ENCODE results near the gene CAMK2A. TPM values are rescaled to one million over a fixed set of nuclear protein-coding genes. Genes with fewer than 3 reads are reported as not detected.

Gene CAMK2A
- total RNA-seq, 1 donor from 2014 or later, result not detected

GRCh38 chr5:150214289-150214688 lies 75.3 kb downstream of the CAMK2A start:
- no peak for DNase-seq (ENCODE audit: low read depth, low spot score)

GRCh38 chr5:150213530-150213929 lies 76.0 kb downstream of the CAMK2A start:
- no peak for DNase-seq (ENCODE audit: low read depth, low spot score)

- DNase-seq (ENCODE audit: low read depth, low spot score), result no peak
These were observed 78.2 kb downstream of the CAMK2A start for GRCh38 chr5:150211156-150212030.

GRCh38 chr5:150210644-150211043 lies 78.9 kb downstream of the CAMK2A start:
- DNase-seq (ENCODE audit: low read depth, low spot score), result no peak

GRCh38 chr5:150209099-150209635 lies 80.4 kb downstream of the CAMK2A start:
- no peak for DNase-seq (ENCODE audit: low read depth, low spot score)

- no peak for DNase-seq (ENCODE audit: low read depth, low spot score)
These were observed 81.1 kb downstream of the CAMK2A start for GRCh38 chr5:150208187-150209098.

GRCh38 chr5:150206779-150207115 lies 82.8 kb downstream of the CAMK2A start:
- no peak for DNase-seq (ENCODE audit: low read depth, low spot score)

- DNase-seq (ENCODE audit: low read depth, low spot score), result no peak
These were observed 83.3 kb downstream of the CAMK2A start for GRCh38 chr5:150206098-150206778.

- DNase-seq (ENCODE audit: low read depth, low spot score), result no peak
These were observed 85.0 kb downstream of the CAMK2A start for GRCh38 chr5:150204590-150204960.

- DNase-seq (ENCODE audit: low read depth, low spot score), result no peak
These were observed 85.6 kb downstream of the CAMK2A start for GRCh38 chr5:150203832-150204589.

GRCh38 chr5:150202501-150202900 lies 87.1 kb downstream of the CAMK2A start:
- no peak for DNase-seq (ENCODE audit: low read depth, low spot score)

- DNase-seq (ENCODE audit: low read depth, low spot score), result no peak
These were observed 92.1 kb downstream of the CAMK2A start for GRCh38 chr5:150197476-150197875.

- no peak for DNase-seq (ENCODE audit: low read depth, low spot score)
These were observed 92.6 kb downstream of the CAMK2A start for GRCh38 chr5:150196986-150197385.

GRCh38 chr5:150196514-150196913 lies 93.1 kb downstream of the CAMK2A start:
- DNase-seq (ENCODE audit: low read depth, low spot score), result no peak

GRCh38 chr5:150195736-150196485 lies 93.7 kb downstream of the CAMK2A start:
- no peak for DNase-seq (ENCODE audit: low read depth, low spot score)

GRCh38 chr5:150192462-150192861 lies 97.1 kb downstream of the CAMK2A start:
- DNase-seq (ENCODE audit: low read depth, low spot score), result no peak

GRCh38 chr5:150190987-150191386 lies 98.6 kb downstream of the CAMK2A start:
- no peak for DNase-seq (ENCODE audit: low read depth, low spot score)

GRCh38 chr5:150190503-150190979 lies 99.0 kb downstream of the CAMK2A start:
- no peak for DNase-seq (ENCODE audit: low read depth, low spot score)

- DNase-seq (ENCODE audit: low read depth, low spot score), result no peak
These were observed 99.7 kb downstream of the CAMK2A start, which contains the start of gene SLC6A7 for GRCh38 chr5:150189728-150190502. Gene SLC6A7 (plus strand): TSS chr5:150190062. CDS start chr5:150190328, 266 bp downstream.
